Hepatocyte (in vitro differentiated cells): ENCODE data around the gene FNDC7. TPM values are rescaled to one million over a fixed set of nuclear protein-coding genes. Genes with fewer than 3 reads are reported as not detected.

Experiments
- DNase-seq: peaks from one replicate; pipeline ENCODE4 v3.0.0-alpha.2; 2016; ENCODE audit warnings: low spot score
- H2AFZ ChIP-seq: fragments of 200-600 bp; sonication (generic); 2 replicates; pipeline ENCODE4 v1.6.0; 2016; ENCODE audit warnings: antibody characterized with exemption, mild to moderate bottlenecking
- H3K27ac ChIP-seq: fragments of 200-600 bp; sonication (generic); 2 replicates; pipeline ENCODE4 v1.5.1; 2016; ENCODE audit warnings: mild to moderate bottlenecking
- H3K27me3 ChIP-seq: fragments of 200-600 bp; sonication (generic); 2 replicates; pipeline ENCODE4 v1.6.1; 2016
- H3K36me3 ChIP-seq: fragments of 200-600 bp; sonication (generic); replicated peaks from 2 replicates; pipeline ENCODE4 v1.5.1; 2016; ENCODE audit warnings: low read depth; ENCODE audit not compliant: insufficient read depth
- H3K4me1 ChIP-seq: fragments of 200-600 bp; sonication (generic); 2 replicates; pipeline ENCODE4 v1.5.1; 2016; ENCODE audit warnings: mild to moderate bottlenecking, moderate library complexity; ENCODE audit not compliant: insufficient read depth
- H3K4me2 ChIP-seq: fragments of 200-600 bp; sonication (generic); 2 replicates; pipeline ENCODE4 v1.6.0; 2016
- H3K4me3 ChIP-seq: fragments of 200-600 bp; sonication (generic); 2 replicates; pipeline ENCODE4 v1.5.1; 2016; ENCODE audit warnings: mild to moderate bottlenecking
- H3K79me2 ChIP-seq: fragments of 200-600 bp; sonication (generic); 2 replicates; pipeline ENCODE4 v1.6.0; 2017; ENCODE audit warnings: mild to moderate bottlenecking
- H3K9me2 ChIP-seq: fragments of 200-600 bp; sonication (generic); replicated peaks from 2 replicates; pipeline ENCODE4 v1.6.0; 2017; ENCODE audit warnings: mild to moderate bottlenecking; ENCODE audit not compliant: insufficient read depth
- H3K9me3 ChIP-seq: fragments of 200-600 bp; sonication (generic); 2 replicates; pipeline ENCODE4 v1.5.1; 2016; ENCODE audit warnings: low read depth, mild to moderate bottlenecking
- H4K20me1 ChIP-seq: fragments of 200-600 bp; sonication (generic); 2 replicates; pipeline ENCODE4 v1.6.0; 2016; ENCODE audit warnings: mild to moderate bottlenecking; ENCODE audit not compliant: insufficient read depth, poor library complexity, severe bottlenecking
- CTCF ChIP-seq: fragments of 200-600 bp; sonication (generic); IDR thresholded peaks from 2 replicates; pipeline ENCODE4 v1.5.1; 2016; ENCODE audit warnings: antibody characterized with exemption, mild to moderate bottlenecking; ENCODE audit not compliant: poor library complexity
- EZH2 ChIP-seq: fragments of 200-600 bp; sonication (generic); IDR thresholded peaks from 2 replicates; pipeline ENCODE4 v1.6.1; 2016; ENCODE audit warnings: antibody characterized with exemption, mild to moderate bottlenecking, borderline replicate concordance
- EZH2phosphoT487 ChIP-seq: fragments of 200-600 bp; sonication (generic); IDR thresholded peaks from one replicate; pipeline ENCODE4 v1.6.1; 2018; ENCODE audit warnings: antibody characterized with exemption, mild to moderate bottlenecking, low read depth, moderate library complexity; ENCODE audit not compliant: unreplicated experiment, severe bottlenecking
- WGBS: methylation state at CpG from one replicate; pipeline ENCODE4 v1.1.6; 2016; ENCODE audit warnings: low lambda C conversion rate; ENCODE audit errors: missing lambda C conversion rate; 5-methylcytosine and 5-hydroxymethylcytosine counted together
- polyA plus RNA-seq: library from polyadenylated mRNA; unstranded; fragments of >200 nt; fragmentation: Nextera tagmentation; extraction: Ambion mirVana; gene quantifications from 2 replicates; pipeline ENCODE4 v1.2.1, GENCODE V29; 2016
- total RNA-seq: library from RNA; depleted of rRNA; stranded (reverse); fragments of >200 nt; gene quantifications from 2 replicates; pipeline ENCODE4 v1.2.3, GENCODE V29; 2014

The FNDC7 gene
- total and polyA plus RNA-seq, 2 experiments from 2014 or later: not detected

DNA sequence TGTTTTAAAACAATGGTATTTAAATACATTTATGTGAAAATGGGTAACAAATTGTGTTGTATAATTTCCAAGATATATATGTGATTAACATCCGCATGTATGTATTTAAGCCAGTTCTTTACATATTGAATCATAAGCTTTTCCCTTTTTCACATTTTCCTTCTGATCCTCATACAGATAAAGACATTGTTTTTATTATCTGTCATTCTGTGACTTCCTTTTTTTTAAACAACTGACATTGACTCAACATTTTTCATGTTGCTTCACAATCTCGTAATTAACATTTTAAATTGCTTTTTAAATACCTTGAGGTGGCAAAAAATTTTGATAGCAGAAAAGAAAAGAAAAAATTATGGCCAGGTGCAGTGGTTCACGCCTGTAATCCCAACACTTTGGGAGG, 35.2 kb downstream of the FNDC7 start:
- Histone ChIP-seq H3K4me1 (peaks cover 7% of the 10 kb centered on the region), H3K4me3 (peak overlapping the region; percentile 68), H2AFZ (no peak overlapping the region), H3K27me3 (no peaks in the 10 kb centered on the region), H3K9me2 (no peaks in the 10 kb centered on the region), H4K20me1 (peaks cover 4% of the 10 kb centered on the region), H3K27ac (peak overlapping the region; percentile 98), H3K79me2 (peaks cover 31% of the 10 kb centered on the region), H3K36me3 (no peaks in the 10 kb centered on the region), H3K4me2 (peak overlapping the region; percentile 78), H3K9me3 (no peaks in the 10 kb centered on the region)
- 92% methylated on average over 3 of the region's 3 CpGs for WGBS
- DNase-seq: no peak
- TF ChIP-seq EZH2phosphoT487: no peak
- no peak for TF ChIP-seq EZH2
- TF ChIP-seq CTCF: no peak

DNA sequence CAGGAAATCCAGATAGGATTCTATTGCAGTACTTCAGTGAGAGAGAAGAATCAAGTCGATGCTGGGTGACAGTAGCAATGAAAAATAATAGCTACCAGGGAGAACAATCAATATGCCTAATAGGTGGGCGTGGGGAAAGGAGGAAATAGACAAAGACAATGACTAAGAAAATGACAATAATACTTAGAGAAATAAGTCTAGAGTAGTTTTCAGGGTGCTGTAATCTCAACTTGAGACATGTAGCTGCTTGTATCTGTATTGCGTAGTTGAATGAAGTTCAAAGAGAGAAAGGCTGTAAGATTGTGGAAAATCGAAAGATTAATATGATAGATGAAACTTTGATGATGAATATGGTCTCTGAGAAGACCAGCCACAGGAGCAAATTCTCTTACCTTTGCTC, 36.4 kb downstream of the FNDC7 start:
- no peak overlapping the region for H2AFZ ChIP-seq
- H3K27ac ChIP-seq: no peak overlapping the region
- H3K79me2 ChIP-seq: peaks cover 31% of the 10 kb centered on the region
- WGBS: 96% methylated on average over 4 of the region's 4 CpGs
- TF ChIP-seq EZH2phosphoT487 (no peak), CTCF (no peak), EZH2 (no peak)
- H3K9me3 ChIP-seq: no peaks in the 10 kb centered on the region
- H4K20me1 ChIP-seq: peaks cover 4% of the 10 kb centered on the region
- H3K4me1 ChIP-seq: peaks cover 7% of the 10 kb centered on the region
- H3K9me2 ChIP-seq: no peaks in the 10 kb centered on the region
- H3K4me2 ChIP-seq: no peak overlapping the region
- no peak for DNase-seq
- H3K36me3 ChIP-seq: no peaks in the 10 kb centered on the region
- H3K4me3 ChIP-seq: no peak overlapping the region
- H3K27me3 ChIP-seq: no peaks in the 10 kb centered on the region

- H3K27ac ChIP-seq: no peak overlapping the region
- DNase-seq: no peak
- H4K20me1 ChIP-seq: peaks cover 4% of the 10 kb centered on the region
- no peak overlapping the region for H3K4me3 ChIP-seq
- H3K4me2 ChIP-seq: no peak overlapping the region
- no peak overlapping the region for H2AFZ ChIP-seq
- no peaks in the 10 kb centered on the region for H3K9me3 ChIP-seq
- H3K79me2 ChIP-seq: peaks cover 31% of the 10 kb centered on the region
- no peaks in the 10 kb centered on the region for H3K36me3 ChIP-seq
- peaks cover 7% of the 10 kb centered on the region for H3K4me1 ChIP-seq
- H3K9me2 ChIP-seq: no peaks in the 10 kb centered on the region
- TF ChIP-seq CTCF (no peak), EZH2phosphoT487 (no peak), EZH2 (no peak)
- WGBS: 93% methylated on average over 1 of the region's 1 CpG
- H3K27me3 ChIP-seq: no peaks in the 10 kb centered on the region
These were observed 37.9 kb downstream of the FNDC7 start for GRCh38 chr1:108750476-108751181.
